HFF-Myc (cell line): ENCODE measurements around the gene DYNC1H1.

ENCODE experiments used
- DNase-seq: peaks from one replicate; pipeline ENCODE4 v3.0.0-alpha.2; 2011; ENCODE audit warnings: low read depth; ENCODE audit errors: extremely low read depth
- H3K4me3 ChIP-seq: replicated peaks from 2 replicates; pipeline ENCODE4 v1.5.1; 2011; ENCODE audit warnings: low read depth, mild to moderate bottlenecking, control low read depth, low read length
- CTCF ChIP-seq: IDR thresholded peaks from 2 replicates; pipeline ENCODE4 v1.5.1; 2012; ENCODE audit warnings: mild to moderate bottlenecking, low read depth, low read length, control low read depth; ENCODE audit errors: missing control alignments

Gene DYNC1H1

DNA sequence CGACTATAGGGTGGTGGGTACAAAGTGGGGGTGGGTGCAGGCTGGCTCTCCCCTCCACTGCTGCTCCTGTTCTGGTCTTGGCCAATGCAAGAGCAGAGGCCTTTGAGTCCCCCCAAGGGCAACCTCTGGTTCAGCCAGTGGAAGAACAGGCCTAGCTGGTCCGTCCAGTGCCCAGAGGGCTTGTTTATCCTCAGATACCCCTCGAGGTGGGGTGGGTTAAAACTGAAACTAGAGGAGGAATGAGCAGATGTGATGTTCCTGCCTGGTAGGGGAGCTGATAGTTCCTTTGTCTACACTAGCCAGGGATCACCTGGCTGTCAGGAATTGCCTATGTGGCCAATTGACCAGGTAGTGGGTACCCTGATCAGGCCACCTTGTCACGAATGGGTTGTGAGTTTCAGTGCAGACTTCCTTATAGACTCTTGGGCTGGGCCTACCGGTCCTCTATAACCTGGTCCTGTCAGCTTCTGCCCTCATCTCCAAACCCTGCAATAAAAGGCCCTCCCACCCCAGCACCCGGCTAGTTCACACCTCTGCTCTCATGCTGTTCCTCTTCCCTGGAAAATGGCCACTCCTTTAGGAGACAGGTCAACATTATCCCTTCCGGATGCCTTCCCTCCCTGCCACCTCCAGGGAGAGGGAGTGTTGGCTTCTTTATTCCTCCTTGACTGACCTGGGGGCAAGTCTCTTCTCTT lies 133.2 kb downstream of the DYNC1H1 start:
- DNase-seq, result no peak
- TF ChIP-seq CTCF, result no peak
- no peak overlapping the region for H3K4me3 ChIP-seq

GRCh38 chr14:102103062-102103695 lies 138.8 kb downstream of the DYNC1H1 start:
- no peak overlapping the region for H3K4me3 ChIP-seq
- TF ChIP-seq CTCF, result no peak
- DNase-seq, result no peak

DNA sequence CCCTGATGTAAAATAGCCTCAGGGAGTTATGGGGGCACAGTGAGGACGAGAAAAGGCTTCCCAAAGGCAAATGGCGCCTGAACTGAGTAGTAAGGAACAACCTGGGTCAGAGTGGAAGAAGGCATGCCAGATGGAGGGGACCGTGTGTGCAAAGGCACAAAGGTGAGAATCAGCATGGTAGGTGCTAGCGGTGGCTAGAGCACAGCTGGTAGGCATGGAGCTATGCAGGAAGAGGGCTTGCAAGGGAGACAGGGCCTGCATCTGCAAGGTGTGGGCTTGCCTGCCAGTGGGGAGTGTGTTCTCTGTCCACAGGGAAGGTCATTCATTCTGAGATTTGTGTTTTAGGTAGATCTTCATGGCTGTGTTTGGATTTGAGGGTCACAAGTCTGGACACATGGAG lies 141.0 kb downstream of the DYNC1H1 start:
- TF ChIP-seq CTCF, result no peak
- no peak for DNase-seq
- no peak overlapping the region for H3K4me3 ChIP-seq
